HepG2 (cell line): Measurements from ENCODE around the gene PPP1R18. TPM values are rescaled to one million over a fixed set of nuclear protein-coding genes. Genes with fewer than 3 reads are reported as not detected.
A peak's percentile ranks its signal among the peaks of the same experiment; 100 is the strongest.

ENCODE experiments used
- DRAP1 ChIP-seq: IDR thresholded peaks from 2 replicates; pipeline ENCODE4 v1.6.1; 2016; ENCODE audit warnings: missing genetic modification reagents, missing compliant biosample characterization
- HMG20A ChIP-seq: IDR thresholded peaks from 2 replicates; pipeline ENCODE4 v1.6.1; 2016; ENCODE audit warnings: borderline replicate concordance
- HNRNPL ChIP-seq: fragments of 200-400 bp; formaldehyde crosslinking; IDR thresholded peaks from 2 replicates; pipeline ENCODE4 v1.6.1; 2017; ENCODE audit warnings: mild to moderate bottlenecking, low read depth, low read length
- IRF2 ChIP-seq: IDR thresholded peaks from 2 replicates; pipeline ENCODE4 v1.6.1; 2018; ENCODE audit warnings: missing genetic modification reagents, missing compliant biosample characterization
- KMT2A ChIP-seq: sonication (generic); formaldehyde crosslinking; IDR thresholded peaks from 2 replicates; pipeline ENCODE4 v1.4.0; 2020; ENCODE audit warnings: missing genetic modification reagents
- NFAT5 ChIP-seq: sonication (generic); formaldehyde crosslinking; IDR thresholded peaks from 2 replicates; pipeline ENCODE4 v1.4.0; 2020; ENCODE audit warnings: missing genetic modification reagents
- NFATC3 ChIP-seq: sonication (generic); formaldehyde crosslinking; IDR thresholded peaks from 2 replicates; pipeline ENCODE4 v1.5.1; 2020; ENCODE audit warnings: mild to moderate bottlenecking, missing genetic modification reagents
- NONO ChIP-seq, 2 experiments: fragments of 450-650 bp in 1 of 2; sonication (generic) in 1 of 2; formaldehyde crosslinking in 1 of 2; IDR thresholded peaks in 1 of 2; conservative IDR thresholded peaks in 1 of 2; 2 replicates each; pipeline versions ENCODE4 v1.6.1 to v1.8.0; 2017 to 2022; ENCODE audit warnings: mild to moderate bottlenecking in 1 of 2, missing genetic modification reagents in 1 of 2, moderate library complexity in 1 of 2
- ZBTB49 ChIP-seq: sonication (generic); formaldehyde crosslinking; IDR thresholded peaks from 2 replicates; pipeline ENCODE4 v1.4.0; 2020; ENCODE audit warnings: missing genetic modification reagents, borderline replicate concordance
- ZFP41 ChIP-seq: sonication (generic); formaldehyde crosslinking; IDR thresholded peaks from 2 replicates; pipeline ENCODE4 v1.4.0; 2020; ENCODE audit warnings: mild to moderate bottlenecking, missing genetic modification reagents, borderline replicate concordance
- ZGPAT ChIP-seq: IDR thresholded peaks from 2 replicates; pipeline ENCODE4 v1.6.1; 2016; ENCODE audit warnings: mild to moderate bottlenecking
- ZNF230 ChIP-seq: sonication (generic); formaldehyde crosslinking; IDR thresholded peaks from 2 replicates; pipeline ENCODE4 v1.4.0; 2020; ENCODE audit warnings: mild to moderate bottlenecking, missing genetic modification reagents
- ZNF33A ChIP-seq: sonication (generic); formaldehyde crosslinking; IDR thresholded peaks from 2 replicates; pipeline ENCODE4 v1.5.1; 2020; ENCODE audit warnings: missing genetic modification reagents, mild to moderate bottlenecking, moderate library complexity, borderline replicate concordance
- ZNF441 ChIP-seq: sonication (generic); formaldehyde crosslinking; IDR thresholded peaks from 2 replicates; pipeline ENCODE4 v1.7.0; 2021; ENCODE audit warnings: missing genetic modification reagents, borderline replicate concordance
- ZNF672 ChIP-seq: sonication (generic); formaldehyde crosslinking; IDR thresholded peaks from 2 replicates; pipeline ENCODE4 v1.8.1; 2022; ENCODE audit warnings: missing genetic modification reagents
- ZNF792 ChIP-seq: IDR thresholded peaks from 2 replicates; pipeline ENCODE4 v1.6.1; 2016
- polyA plus RNA-seq, 8 experiments: library from polyadenylated mRNA; depleted of rRNA in 3 of 8; stranded (reverse) in 7 of 8; unstranded in 1 of 8; fragments of >200 nt; fragmentation: Illumina TruSeq in 4 of 8; extraction: Trizol in 4 of 8; gene quantifications; 2 replicates each; pipeline versions ENCODE4 v1.2.1 to v1.2.3, GENCODE V29; 2011 to 2016; ENCODE audit warnings: low read depth in 4 of 8, missing spikeins in 1 of 8, mixed read lengths in 1 of 8; ENCODE audit not compliant: insufficient read depth in 1 of 8
- total RNA-seq, 5 experiments: library from RNA; depleted of rRNA; stranded (reverse); fragments of >200 nt; fragmentation: Illumina TruSeq; extraction: Trizol; gene quantifications; 2 replicates each; pipeline ENCODE4 v1.2.3, GENCODE V29; 2016; ENCODE audit warnings: low read depth in 1 of 5

PPP1R18 gene
- total and polyA plus RNA-seq, 2 of the 13 experiments (the other 11 are each of a cell fraction or from before 2014, with no cell fraction given), result 4.9 to 9.2 TPM

- TF ChIP-seq NFAT5, result no peak
- TF ChIP-seq ZNF230 (CRISPR knock-in tag), result peak; percentile 40; the same call in 1 of the 2 replicates
- no peak for TF ChIP-seq NONO (IDR thresholded peaks at IDR 0.05)
- peak; percentile 46; the same call in 1 of the 2 replicates for TF ChIP-seq NONO (CRISPR knock-in tag; conservative IDR thresholded peaks at IDR 0.05)
- TF ChIP-seq ZNF33A (CRISPR knock-in tag), result no peak
- TF ChIP-seq ZFP41 (CRISPR knock-in tag), result no peak
- TF ChIP-seq NFATC3 (CRISPR knock-in tag), result no peak
- no peak for TF ChIP-seq ZGPAT (CRISPR knock-in tag)
- TF ChIP-seq ZNF672, result no peak
- TF ChIP-seq KMT2A (CRISPR knock-in tag), result 0 out of 2 replicates have a peak, but pooled peaks have one; percentile 10
- TF ChIP-seq ZBTB49 (CRISPR knock-in tag), result no peak
- no peak for TF ChIP-seq DRAP1 (CRISPR knock-in tag)
- TF ChIP-seq HNRNPL, result no peak
- TF ChIP-seq HMG20A (CRISPR knock-in tag), result no peak
- no peak for TF ChIP-seq IRF2 (CRISPR knock-in tag)
- TF ChIP-seq ZNF441 (CRISPR knock-in tag), result peak; percentile 31; the same call in 1 of the 2 replicates
- no peak for TF ChIP-seq ZNF792 (CRISPR knock-in tag)
These were observed at the start of gene PPP1R18 (continued) for GRCh38 chr6:30686009-30686907.
